HepG2 (cell line): ENCODE data around the gene NDUFB8. TPM values are rescaled to one million over a fixed set of nuclear protein-coding genes. Genes with fewer than 3 reads are reported as not detected.
A peak's percentile ranks its signal among the peaks of the same experiment; 100 is the strongest.

Experiments
- ATAC-seq: fragments of 200-7000 bp; cut with Tn5 transposase; 3 replicates; pipeline ENCODE4 v1.9.1; 2020; ENCODE audit warnings: mild to moderate bottlenecking, moderate library complexity
- BruUV-seq: library from RNA; stranded (reverse); fragments of 400-500 nt; replicated peaks from 2 replicates; lab custom pipeline; 2021; lab: Mats Ljungman, UMichigan
- CTCF ChIA-PET: fragments of 300-600 bp; formaldehyde crosslinking; extraction: SDS; loops from one replicate; lab custom pipeline; 2021; ENCODE audit warnings: low total read pairs, inconsistent platforms, low intra/inter-chr PET ratio; lab: Yijun Ruan, JAX
- POLR2A ChIA-PET: fragments of 350-600 bp; sonication (Branson Sonifier 250); formaldehyde crosslinking; loops from one replicate; lab custom pipeline; 2020; ENCODE audit warnings: antibody characterized with exemption, inconsistent platforms; lab: Yijun Ruan, JAX
- DNase-seq: peaks from one replicate; pipeline ENCODE4 v3.0.0-alpha.2; 2015; ENCODE audit warnings: low spot score
- FAIRE-seq: peaks from 3 replicates; lab custom pipeline; 2011; peaks lifted over from hg19 to GRCh38; lab: Jason Lieb, UNC
- H2AFZ ChIP-seq: one replicate; pipeline ENCODE4 v1.6.1; 2011; ENCODE audit warnings: low read length, inconsistent platforms
- H3K27ac ChIP-seq: fragments of 300-600 bp; 3 replicates; pipeline ENCODE4 v1.8.0; 2011; ENCODE audit warnings: mixed run types, mild to moderate bottlenecking, mixed read lengths, low read length, inconsistent platforms; ENCODE audit not compliant: insufficient read depth; ENCODE audit errors: extremely low read length
- H3K27me3 ChIP-seq, 2 experiments: fragments of 200-600 bp in 1 of 2; 2 replicates in 1 of 2; 3 replicates in 1 of 2; pipeline versions ENCODE4 v1.6.0 to v1.8.0; 2011; ENCODE audit warnings: low read length in 2 of 2, mild to moderate bottlenecking in 2 of 2, moderate library complexity in 2 of 2, inconsistent platforms in 1 of 2; ENCODE audit not compliant: insufficient read depth in 2 of 2, control insufficient read depth in 1 of 2
- H3K36me3 ChIP-seq, 2 experiments: fragments of 200-600 bp in 1 of 2; replicated peaks in 1 of 2; 2 replicates in 1 of 2; 3 replicates in 1 of 2; pipeline versions ENCODE4 v1.5.1 to v1.8.0; 2011; ENCODE audit warnings: low read length in 2 of 2, inconsistent platforms in 1 of 2; ENCODE audit not compliant: insufficient read depth in 2 of 2, control insufficient read depth in 1 of 2
- H3K4me1 ChIP-seq: 2 replicates; pipeline ENCODE4 v1.5.1; 2012; ENCODE audit warnings: low read length, inconsistent platforms; ENCODE audit not compliant: insufficient read depth
- H3K4me2 ChIP-seq: 2 replicates; pipeline ENCODE4 v1.6.0; 2011; ENCODE audit warnings: low read depth, low read length, inconsistent platforms
- H3K4me3 ChIP-seq, 3 experiments: fragments of 200-600 bp in 1 of 3; sonication (generic), shearing (Covaris generic) in 1 of 3; replicated peaks in 1 of 3; 2 replicates each; pipeline ENCODE4 v1.5.1; 2011 to 2016; ENCODE audit warnings: low read length in 3 of 3, inconsistent platforms in 2 of 3, low read depth in 2 of 3, mild to moderate bottlenecking in 2 of 3, control low read depth in 1 of 3, mixed read lengths in 1 of 3; ENCODE audit not compliant: insufficient read depth in 1 of 3
- H3K79me2 ChIP-seq: one replicate; pipeline ENCODE4 v1.6.1; 2011; ENCODE audit warnings: low read length, inconsistent platforms; ENCODE audit not compliant: insufficient read depth
- H3K9ac ChIP-seq: 2 replicates; pipeline ENCODE4 v1.6.0; 2011; ENCODE audit warnings: mild to moderate bottlenecking, low read depth, low read length, inconsistent platforms; ENCODE audit not compliant: insufficient read depth
- H3K9me3 ChIP-seq: 2 replicates; pipeline ENCODE4 v1.5.1; 2012; ENCODE audit warnings: mild to moderate bottlenecking, low read length
- H4K20me1 ChIP-seq: 2 replicates; pipeline ENCODE4 v1.6.0; 2011; ENCODE audit warnings: inconsistent platforms, mild to moderate bottlenecking, low read length, moderate library complexity; ENCODE audit not compliant: insufficient read depth
- BCL3 ChIP-seq: sonication (generic); formaldehyde crosslinking; IDR thresholded peaks from 2 replicates; pipeline ENCODE4 v1.5.1; 2020; ENCODE audit warnings: mild to moderate bottlenecking, missing genetic modification reagents, moderate library complexity
- EHMT2 ChIP-seq: fragments of 200-600 bp; sonication (generic); IDR thresholded peaks from 2 replicates; pipeline ENCODE4 v1.7.0; 2017; ENCODE audit warnings: antibody characterized with exemption, low read depth, low read length, borderline replicate concordance
- GTF2F1 ChIP-seq: fragments of 150-350 bp; IDR thresholded peaks from 2 replicates; pipeline ENCODE4 v1.6.1; 2014; ENCODE audit warnings: low read length
- HNRNPK ChIP-seq: fragments of 200-400 bp; formaldehyde crosslinking; IDR thresholded peaks from 2 replicates; pipeline ENCODE4 v1.6.1; 2018; ENCODE audit warnings: low read length, low read depth, moderate library complexity, mild to moderate bottlenecking; ENCODE audit not compliant: poor library complexity, severe bottlenecking
- JDP2 ChIP-seq: sonication (generic); formaldehyde crosslinking; IDR thresholded peaks from 2 replicates; pipeline ENCODE4 v1.8.1; 2022; ENCODE audit warnings: missing genetic modification reagents, borderline replicate concordance
- MIXL1 ChIP-seq: IDR thresholded peaks from 2 replicates; pipeline ENCODE4 v1.6.1; 2016
- MYNN ChIP-seq: sonication (generic); formaldehyde crosslinking; IDR thresholded peaks from 2 replicates; pipeline ENCODE4 v1.4.0; 2020; ENCODE audit warnings: mild to moderate bottlenecking, low read depth, missing genetic modification reagents
- NKX3-1 ChIP-seq: sonication (generic); formaldehyde crosslinking; IDR thresholded peaks from 2 replicates; pipeline ENCODE4 v1.5.0; 2020; ENCODE audit warnings: missing genetic modification reagents
- SP2 ChIP-seq: sonication (generic); formaldehyde crosslinking; IDR thresholded peaks from 2 replicates; pipeline ENCODE4 v1.5.1; 2020; ENCODE audit warnings: mild to moderate bottlenecking, missing genetic modification reagents
- ZBTB42 ChIP-seq: sonication (generic); formaldehyde crosslinking; IDR thresholded peaks from 2 replicates; pipeline ENCODE4 v1.5.0; 2020; ENCODE audit warnings: mild to moderate bottlenecking, missing genetic modification reagents
- ZMYM3 ChIP-seq: sonication (generic); formaldehyde crosslinking; IDR thresholded peaks from 2 replicates; pipeline ENCODE4 v1.5.1; 2020; ENCODE audit warnings: mild to moderate bottlenecking, missing genetic modification reagents
- ZNF235 ChIP-seq: sonication (generic); formaldehyde crosslinking; IDR thresholded peaks from 2 replicates; pipeline ENCODE4 v1.8.1; 2023; ENCODE audit warnings: mild to moderate bottlenecking, missing genetic modification reagents, borderline replicate concordance
- WGBS: methylation state at CpG from one replicate; pipeline ENCODE4 v1.1.6; 2017; ENCODE audit warnings: low lambda C conversion rate; 5-methylcytosine and 5-hydroxymethylcytosine counted together
- in situ Hi-C: cut with HindIII; loops from 2 replicates; pipeline ENCODE4 v1.10.0; 2017; ENCODE audit warnings: low pct_unique_long_range_greater_than_20kb; ENCODE audit not compliant: extremely low pct_ligation_motif_present
- intact Hi-C: fragments of 100-400 bp; cut with micrococcal nuclease; formaldehyde crosslinking; loops from one replicate; pipeline ENCODE4 v1.10.0; 2022; ENCODE audit not compliant: unreplicated experiment
- polyA plus RNA-seq, 8 experiments: library from polyadenylated mRNA; depleted of rRNA in 3 of 8; stranded (reverse) in 7 of 8; unstranded in 1 of 8; fragments of >200 nt; fragmentation: Illumina TruSeq in 4 of 8; extraction: Trizol in 4 of 8; gene quantifications; 2 replicates each; pipeline versions ENCODE4 v1.2.1 to v1.2.3, GENCODE V29; 2011 to 2016; ENCODE audit warnings: low read depth in 4 of 8, missing spikeins in 1 of 8, mixed read lengths in 1 of 8; ENCODE audit not compliant: insufficient read depth in 1 of 8
- total RNA-seq, 5 experiments: library from RNA; depleted of rRNA; stranded (reverse); fragments of >200 nt; fragmentation: Illumina TruSeq; extraction: Trizol; gene quantifications; 2 replicates each; pipeline ENCODE4 v1.2.3, GENCODE V29; 2016; ENCODE audit warnings: low read depth in 1 of 5
- TF ChIP-seq, protein P1 (sequence below): fragments of 450-650 bp; IDR thresholded peaks from 2 replicates; pipeline ENCODE4 v1.6.1; 2017; ENCODE audit warnings: mild to moderate bottlenecking
- TF ChIP-seq, protein P2 (sequence below): sonication (generic); formaldehyde crosslinking; IDR thresholded peaks from 2 replicates; pipeline ENCODE4 v1.4.0; 2020; ENCODE audit warnings: mild to moderate bottlenecking, low read depth, missing genetic modification reagents

NDUFB8 gene
- total and polyA plus RNA-seq, 2 of the 13 experiments (the other 11 are each of a cell fraction or from before 2014, with no cell fraction given): 210 to 216 TPM

DNA sequence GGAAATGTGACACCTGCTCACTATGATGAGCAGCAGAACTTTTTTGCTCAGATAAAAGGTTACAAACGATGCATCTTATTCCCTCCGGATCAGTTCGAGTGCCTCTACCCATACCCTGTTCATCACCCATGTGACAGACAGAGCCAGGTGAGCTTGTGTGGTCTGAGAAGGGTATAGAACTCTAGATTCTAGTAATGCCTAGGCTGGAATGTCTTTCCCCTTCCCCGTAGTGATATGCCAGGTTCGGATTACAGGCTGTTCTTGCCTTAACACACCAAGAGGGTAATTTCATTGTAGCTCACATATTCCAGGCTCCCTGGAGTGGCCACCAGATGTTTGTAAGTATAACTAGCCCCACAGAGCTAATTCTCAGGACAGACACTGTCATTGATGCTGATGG is 15.3 kb upstream of the NDUFB8 start (continued):
- TF ChIP-seq BCL3 (CRISPR knock-in tag) (no peak), SP2 (CRISPR knock-in tag) (no peak), MIXL1 (CRISPR knock-in tag) (no peak), ZBTB42 (CRISPR knock-in tag) (no peak), MYNN (CRISPR knock-in tag) (no peak)
- TF ChIP-seq, protein P1, sequence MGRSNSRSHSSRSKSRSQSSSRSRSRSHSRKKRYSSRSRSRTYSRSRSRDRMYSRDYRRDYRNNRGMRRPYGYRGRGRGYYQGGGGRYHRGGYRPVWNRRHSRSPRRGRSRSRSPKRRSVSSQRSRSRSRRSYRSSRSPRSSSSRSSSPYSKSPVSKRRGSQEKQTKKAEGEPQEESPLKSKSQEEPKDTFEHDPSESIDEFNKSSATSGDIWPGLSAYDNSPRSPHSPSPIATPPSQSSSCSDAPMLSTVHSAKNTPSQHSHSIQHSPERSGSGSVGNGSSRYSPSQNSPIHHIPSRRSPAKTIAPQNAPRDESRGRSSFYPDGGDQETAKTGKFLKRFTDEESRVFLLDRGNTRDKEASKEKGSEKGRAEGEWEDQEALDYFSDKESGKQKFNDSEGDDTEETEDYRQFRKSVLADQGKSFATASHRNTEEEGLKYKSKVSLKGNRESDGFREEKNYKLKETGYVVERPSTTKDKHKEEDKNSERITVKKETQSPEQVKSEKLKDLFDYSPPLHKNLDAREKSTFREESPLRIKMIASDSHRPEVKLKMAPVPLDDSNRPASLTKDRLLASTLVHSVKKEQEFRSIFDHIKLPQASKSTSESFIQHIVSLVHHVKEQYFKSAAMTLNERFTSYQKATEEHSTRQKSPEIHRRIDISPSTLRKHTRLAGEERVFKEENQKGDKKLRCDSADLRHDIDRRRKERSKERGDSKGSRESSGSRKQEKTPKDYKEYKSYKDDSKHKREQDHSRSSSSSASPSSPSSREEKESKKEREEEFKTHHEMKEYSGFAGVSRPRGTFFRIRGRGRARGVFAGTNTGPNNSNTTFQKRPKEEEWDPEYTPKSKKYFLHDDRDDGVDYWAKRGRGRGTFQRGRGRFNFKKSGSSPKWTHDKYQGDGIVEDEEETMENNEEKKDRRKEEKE: no peak

GRCh38 chr10:100537475-100537874 is 7.8 kb upstream of the NDUFB8 start:
- H3K36me3 ChIP-seq: peaks cover 9 to 40% of the 10 kb centered on the region in 2 experiments
- intact Hi-C loops: no loop called here
- H3K79me2 ChIP-seq: peaks cover 31% of the 10 kb centered on the region
- CTCF ChIA-PET: no interaction called here
- H3K4me3 ChIP-seq: no peak overlapping the region; a peak in 2 of 6 replicates
- no peak for FAIRE-seq
- no peak overlapping the region for H3K27ac ChIP-seq
- WGBS: over 99% methylated on average over 4 of the region's 4 CpGs
- in situ Hi-C loops: no loop called here
- H4K20me1 ChIP-seq: no peaks in the 10 kb centered on the region
- no peaks in the 10 kb centered on the region for H3K9me3 ChIP-seq
- POLR2A ChIA-PET: no interaction called here
- DNase-seq: no peak
- BruUV-seq: no TSS peak
- ATAC-seq: no peak
- no peaks in the 10 kb centered on the region; a peak in 1 of 5 replicates for H3K27me3 ChIP-seq
- H3K4me1 ChIP-seq: peaks cover 35% of the 10 kb centered on the region
- peak overlapping the region; percentile 91; the same call in 1 of the 2 replicates for H3K4me2 ChIP-seq
- 0 out of 2 replicates have a peak overlapping the region, but pooled peaks have one; percentile 23 for H3K9ac ChIP-seq
- no peak overlapping the region for H2AFZ ChIP-seq
- no peak for TF ChIP-seq GTF2F1
- no peak for TF ChIP-seq ZMYM3 (CRISPR knock-in tag)
- TF ChIP-seq, protein P2, sequence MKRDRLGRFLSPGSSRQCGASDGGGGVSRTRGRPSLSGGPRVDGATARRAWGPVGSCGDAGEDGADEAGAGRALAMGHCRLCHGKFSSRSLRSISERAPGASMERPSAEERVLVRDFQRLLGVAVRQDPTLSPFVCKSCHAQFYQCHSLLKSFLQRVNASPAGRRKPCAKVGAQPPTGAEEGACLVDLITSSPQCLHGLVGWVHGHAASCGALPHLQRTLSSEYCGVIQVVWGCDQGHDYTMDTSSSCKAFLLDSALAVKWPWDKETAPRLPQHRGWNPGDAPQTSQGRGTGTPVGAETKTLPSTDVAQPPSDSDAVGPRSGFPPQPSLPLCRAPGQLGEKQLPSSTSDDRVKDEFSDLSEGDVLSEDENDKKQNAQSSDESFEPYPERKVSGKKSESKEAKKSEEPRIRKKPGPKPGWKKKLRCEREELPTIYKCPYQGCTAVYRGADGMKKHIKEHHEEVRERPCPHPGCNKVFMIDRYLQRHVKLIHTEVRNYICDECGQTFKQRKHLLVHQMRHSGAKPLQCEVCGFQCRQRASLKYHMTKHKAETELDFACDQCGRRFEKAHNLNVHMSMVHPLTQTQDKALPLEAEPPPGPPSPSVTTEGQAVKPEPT: no peak
- no peak for TF ChIP-seq BCL3 (CRISPR knock-in tag)
- TF ChIP-seq HNRNPK: no peak
- no peak for TF ChIP-seq EHMT2
- TF ChIP-seq JDP2 (CRISPR knock-in tag): no peak
- TF ChIP-seq ZNF235 (CRISPR knock-in tag): no peak
- no peak for TF ChIP-seq NKX3-1
